NCI-H2029 treated with DMSO at 0.1 percent for 48 hours (cell line): ENCODE measurements around the gene SOCS4.
"Not testable (repeated sequence)": the region's sequence is repeated elsewhere in the genome, so short reads cannot be mapped to it uniquely, and the experiment has no call there.

Source experiments
- DNase-seq: peaks from one replicate; lab custom pipeline; 2025; lab: John Stamatoyannopoulos, UW

The SOCS4 gene

GRCh38 chr14:55051423-55052268 is 24.6 kb downstream of the SOCS4 start, which contains the start of gene MAPK1IP1L:
MAPK1IP1L (plus strand) TSS chr14:55051647; CDS start chr14:55061684, 10,037 bp downstream.
- peak; percentile 95 for DNase-seq

- DNase-seq = peak; percentile 38
Observed at GRCh38 chr14:55052269-55052930, 25.4 kb downstream of the SOCS4 start.

GRCh38 chr14:55053018-55053417 is 26.0 kb downstream of the SOCS4 start:
- no peak for DNase-seq

- DNase-seq = no peak
Observed at GRCh38 chr14:55053500-55053899, 26.5 kb downstream of the SOCS4 start.

- DNase-seq = no peak
Observed at GRCh38 chr14:55054098-55054497, 27.1 kb downstream of the SOCS4 start.

- no peak for DNase-seq
Observed at GRCh38 chr14:55057919-55058318, 30.9 kb downstream of the SOCS4 start.

- no peak for DNase-seq
Observed at GRCh38 chr14:55059333-55059732, 32.3 kb downstream of the SOCS4 start.

GRCh38 chr14:55062517-55063351 is 35.7 kb downstream of the SOCS4 start:
- DNase-seq = peak; percentile 69

GRCh38 chr14:55064896-55065295 is 37.9 kb downstream of the SOCS4 start:
- not testable (repeated sequence) for DNase-seq

- no peak for DNase-seq
Observed at GRCh38 chr14:55065411-55065810, 38.4 kb downstream of the SOCS4 start.

GRCh38 chr14:55066223-55066622 is 39.2 kb downstream of the SOCS4 start:
- DNase-seq = no peak

GRCh38 chr14:55070981-55071411 is 44.0 kb downstream of the SOCS4 start:
- no peak for DNase-seq

- peak; percentile 48 for DNase-seq
Observed at GRCh38 chr14:55071870-55072640, 45.0 kb downstream of the SOCS4 start.

GRCh38 chr14:55073856-55074255 is 46.8 kb downstream of the SOCS4 start:
- no peak for DNase-seq

- DNase-seq = peak; percentile 74
Observed at GRCh38 chr14:55074662-55075061, 47.6 kb downstream of the SOCS4 start.

GRCh38 chr14:55075628-55076175 is 48.7 kb downstream of the SOCS4 start:
- no peak for DNase-seq

- no peak for DNase-seq
Observed at GRCh38 chr14:55077170-55078151, 50.4 kb downstream of the SOCS4 start.

GRCh38 chr14:55079961-55080360 is 52.9 kb downstream of the SOCS4 start:
- not testable (repeated sequence) for DNase-seq

GRCh38 chr14:55084401-55085059 is 57.5 kb downstream of the SOCS4 start:
- DNase-seq = no peak
